ENCODE measurements around the gene ALPK1. TPM values are rescaled to one million over a fixed set of nuclear protein-coding genes. Genes with fewer than 3 reads are reported as not detected.

The ALPK1 gene
- total RNA-seq, 1 experiment from 2014 or later: 11.8 TPM

GRCh38 chr4:112370466-112370865 lies 73.3 kb downstream of the ALPK1 start:
- ChIA-PET CTCF (no interaction called here), POLR2A (ENCODE audit: low non-redundant PET) (no interaction called here)
- TF ChIP-seq CTCF (conservative IDR thresholded peaks at IDR 0.05; ENCODE audit: low read depth, low read length) (no peak), EZH2 (IDR thresholded peaks at IDR 0.05; ENCODE audit: borderline replicate concordance, low read depth, low read length, poor library complexity, severe bottlenecking) (no peak)
- Histone ChIP-seq H3K4me1 (ENCODE audit: insufficient read depth, low read length, poor library complexity, severe bottlenecking) (no peaks in the 10 kb centered on the region), H3K27me3 (replicated peaks; ENCODE audit: insufficient read depth, low read depth, low read length, poor library complexity) (no peaks in the 10 kb centered on the region), H3K36me3 (ENCODE audit: insufficient read depth, low read length, poor library complexity, severe bottlenecking) (no peaks in the 10 kb centered on the region), H3K27ac (ENCODE audit: low read depth, low read length, poor library complexity, severe bottlenecking) (no peak overlapping the region), H3K4me3 (ENCODE audit: low read depth, low read length, poor library complexity, severe bottlenecking) (no peak overlapping the region), H3K9me3 (ENCODE audit: low read depth, low read length, poor library complexity, severe bottlenecking) (no peaks in the 10 kb centered on the region)
- intact Hi-C loops (cut with micrococcal nuclease; ENCODE audit: unreplicated experiment): no loop called here
- DNase-seq (ENCODE audit: low spot score): no peak
- no TSS peak for BruUV-seq (replicated peaks)

GRCh38 chr4:112371361-112371760 lies 74.2 kb downstream of the ALPK1 start:
- Histone ChIP-seq H3K27ac (ENCODE audit: low read depth, low read length, poor library complexity, severe bottlenecking) (no peak overlapping the region), H3K27me3 (replicated peaks; ENCODE audit: insufficient read depth, low read depth, low read length, poor library complexity) (no peaks in the 10 kb centered on the region), H3K4me3 (ENCODE audit: low read depth, low read length, poor library complexity, severe bottlenecking) (no peak overlapping the region), H3K36me3 (ENCODE audit: insufficient read depth, low read length, poor library complexity, severe bottlenecking) (no peaks in the 10 kb centered on the region), H3K4me1 (ENCODE audit: insufficient read depth, low read length, poor library complexity, severe bottlenecking) (no peaks in the 10 kb centered on the region), H3K9me3 (ENCODE audit: low read depth, low read length, poor library complexity, severe bottlenecking) (no peaks in the 10 kb centered on the region)
- POLR2A ChIA-PET (ENCODE audit: low non-redundant PET): no interaction called here
- DNase-seq (ENCODE audit: low spot score): no peak
- CTCF ChIA-PET: no interaction called here
- no TSS peak for BruUV-seq (replicated peaks)
- intact Hi-C loops (cut with micrococcal nuclease; ENCODE audit: unreplicated experiment): no loop called here
- no peak for TF ChIP-seq EZH2 (IDR thresholded peaks at IDR 0.05; ENCODE audit: borderline replicate concordance, low read depth, low read length, poor library complexity, severe bottlenecking)
- no peak for TF ChIP-seq CTCF (conservative IDR thresholded peaks at IDR 0.05; ENCODE audit: low read depth, low read length)

GRCh38 chr4:112374850-112375249 lies 77.7 kb downstream of the ALPK1 start:
- H3K36me3 ChIP-seq (ENCODE audit: insufficient read depth, low read length, poor library complexity, severe bottlenecking): no peaks in the 10 kb centered on the region
- H3K27ac ChIP-seq (ENCODE audit: low read depth, low read length, poor library complexity, severe bottlenecking): no peak overlapping the region
- DNase-seq (ENCODE audit: low spot score): no peak
- H3K4me3 ChIP-seq (ENCODE audit: low read depth, low read length, poor library complexity, severe bottlenecking): no peak overlapping the region
- POLR2A ChIA-PET (ENCODE audit: low non-redundant PET): no interaction called here
- H3K4me1 ChIP-seq (ENCODE audit: insufficient read depth, low read length, poor library complexity, severe bottlenecking): no peaks in the 10 kb centered on the region
- TF ChIP-seq EZH2 (IDR thresholded peaks at IDR 0.05; ENCODE audit: borderline replicate concordance, low read depth, low read length, poor library complexity, severe bottlenecking) (no peak), CTCF (conservative IDR thresholded peaks at IDR 0.05; ENCODE audit: low read depth, low read length) (no peak)
- intact Hi-C loops (cut with micrococcal nuclease; ENCODE audit: unreplicated experiment): no loop called here
- no peaks in the 10 kb centered on the region for H3K27me3 ChIP-seq (replicated peaks; ENCODE audit: insufficient read depth, low read depth, low read length, poor library complexity)
- no TSS peak for BruUV-seq (replicated peaks)
- H3K9me3 ChIP-seq (ENCODE audit: low read depth, low read length, poor library complexity, severe bottlenecking): no peaks in the 10 kb centered on the region
- CTCF ChIA-PET: no interaction called here

Data from A673 (cell line).